Sigmoid colon (tissue), 4 donors: Measurements from ENCODE around the gene CASQ2.

Experiments used
- EP300 ChIP-seq, 4 donors: sonication (generic); formaldehyde crosslinking; IDR thresholded peaks; one replicate each; pipeline ENCODE4 v1.6.1; 2017; ENCODE audit warnings: antibody characterized with exemption in 4 of 4
- TF ChIP-seq, protein P1 (sequence below), 4 experiments: fragments of 450-650 bp in 3 of 4; fragments of 200-600 bp in 1 of 4; IDR thresholded peaks; one replicate each; pipeline ENCODE4 v1.5.1; 2016 to 2019; ENCODE audit warnings: antibody characterized with exemption in 4 of 4, mild to moderate bottlenecking in 3 of 4, moderate library complexity in 2 of 4

DNA sequence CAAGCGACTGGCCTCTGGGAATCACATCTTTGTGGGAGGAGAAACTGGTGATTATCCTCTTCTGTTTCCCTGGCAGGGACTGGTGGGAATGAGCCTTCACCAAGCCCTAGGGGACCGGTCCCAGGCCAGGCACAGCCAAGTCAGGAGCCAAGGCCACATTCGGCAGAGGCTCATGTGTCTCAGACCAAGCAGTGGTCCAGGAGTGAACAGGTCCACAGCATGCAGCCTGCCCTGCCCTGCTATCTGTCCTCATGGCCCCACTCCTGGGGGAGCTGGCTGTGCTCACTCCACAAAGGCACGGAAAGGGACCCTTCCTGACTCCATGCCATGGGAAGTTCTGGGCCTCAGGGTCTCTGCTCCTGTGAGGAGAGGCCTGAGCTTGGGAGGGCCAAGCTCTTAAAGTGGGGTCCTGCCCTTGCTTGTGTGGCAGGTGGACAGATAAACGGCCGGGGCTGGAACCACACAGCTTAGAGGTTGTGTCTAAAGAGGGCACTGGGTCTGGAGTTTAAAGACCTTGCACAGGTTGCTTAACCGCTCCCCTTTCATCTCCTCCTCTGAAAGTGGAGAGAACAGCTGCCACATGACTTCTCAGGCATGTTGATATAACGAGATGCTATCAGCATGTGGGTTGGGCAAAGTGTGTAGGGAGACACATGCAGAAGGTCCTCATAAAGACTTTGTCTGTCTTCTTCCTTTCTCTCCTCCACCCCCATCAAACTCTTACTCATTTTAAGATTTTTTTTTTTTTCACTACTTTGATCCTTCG, 57.5 kb downstream of the CASQ2 start:
- TF ChIP-seq, protein P1, sequence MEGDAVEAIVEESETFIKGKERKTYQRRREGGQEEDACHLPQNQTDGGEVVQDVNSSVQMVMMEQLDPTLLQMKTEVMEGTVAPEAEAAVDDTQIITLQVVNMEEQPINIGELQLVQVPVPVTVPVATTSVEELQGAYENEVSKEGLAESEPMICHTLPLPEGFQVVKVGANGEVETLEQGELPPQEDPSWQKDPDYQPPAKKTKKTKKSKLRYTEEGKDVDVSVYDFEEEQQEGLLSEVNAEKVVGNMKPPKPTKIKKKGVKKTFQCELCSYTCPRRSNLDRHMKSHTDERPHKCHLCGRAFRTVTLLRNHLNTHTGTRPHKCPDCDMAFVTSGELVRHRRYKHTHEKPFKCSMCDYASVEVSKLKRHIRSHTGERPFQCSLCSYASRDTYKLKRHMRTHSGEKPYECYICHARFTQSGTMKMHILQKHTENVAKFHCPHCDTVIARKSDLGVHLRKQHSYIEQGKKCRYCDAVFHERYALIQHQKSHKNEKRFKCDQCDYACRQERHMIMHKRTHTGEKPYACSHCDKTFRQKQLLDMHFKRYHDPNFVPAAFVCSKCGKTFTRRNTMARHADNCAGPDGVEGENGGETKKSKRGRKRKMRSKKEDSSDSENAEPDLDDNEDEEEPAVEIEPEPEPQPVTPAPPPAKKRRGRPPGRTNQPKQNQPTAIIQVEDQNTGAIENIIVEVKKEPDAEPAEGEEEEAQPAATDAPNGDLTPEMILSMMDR (IDR thresholded peaks at IDR 0.05): no peak
- no peak for TF ChIP-seq EP300 (IDR thresholded peaks at IDR 0.05)
